Measurements from ENCODE around the gene SPATA20.

SPATA20 gene

GRCh38 chr17:50563092-50563511 lies 16.1 kb downstream of the SPATA20 start:
- in situ Hi-C loops (cut with HindIII; ENCODE audit: low pct_ligation_motif_present, low sequenced_read_pairs), result loop anchor here (25.0 kb wide), 1 partner anchor 124 kb away; no protein-coding TSS in a partner anchor

GRCh38 chr17:50564916-50565315 lies 17.9 kb downstream of the SPATA20 start:
- Histone ChIP-seq H3K4me3 (ENCODE audit: low read depth, low read length) (no peak overlapping the region), H3K36me3 (replicated peaks) (no peaks in the 10 kb centered on the region), H3K27me3 (replicated peaks) (peaks cover 44% of the 10 kb centered on the region), H3K27ac (no peak overlapping the region)
- DNase-seq, result peak; percentile 36
- TF ChIP-seq CTCF (IDR thresholded peaks at IDR 0.05; ENCODE audit: low read depth, low read length, missing control alignments), result no peak
- in situ Hi-C loops (cut with HindIII; ENCODE audit: low pct_ligation_motif_present, low sequenced_read_pairs), result loop anchor here (25.0 kb wide), 1 partner anchor 122 kb away; no protein-coding TSS in a partner anchor

More at GRCh38 chr17:50563092-50563511, 16.1 kb downstream of the SPATA20 start:
- H3K27me3 ChIP-seq (replicated peaks), result peaks cover 62% of the 10 kb centered on the region
- H3K4me3 ChIP-seq (ENCODE audit: low read depth, low read length), result no peak overlapping the region
- peak; percentile 18 for TF ChIP-seq CTCF (IDR thresholded peaks at IDR 0.05; ENCODE audit: low read depth, low read length, missing control alignments)
- no peak overlapping the region for H3K27ac ChIP-seq
- DNase-seq, result no peak
- H3K36me3 ChIP-seq (replicated peaks), result no peaks in the 10 kb centered on the region

- H3K36me3 ChIP-seq (replicated peaks), result no peaks in the 10 kb centered on the region
- H3K4me3 ChIP-seq (ENCODE audit: low read depth, low read length), result no peak overlapping the region
- no peak for DNase-seq
- in situ Hi-C loops (cut with HindIII; ENCODE audit: low pct_ligation_motif_present, low sequenced_read_pairs), result loop anchor here (25.0 kb wide), 1 partner anchor 122 kb away; no protein-coding TSS in a partner anchor
- H3K27me3 ChIP-seq (replicated peaks), result peaks cover 40% of the 10 kb centered on the region
- no peak overlapping the region for H3K27ac ChIP-seq
- TF ChIP-seq CTCF (IDR thresholded peaks at IDR 0.05; ENCODE audit: low read depth, low read length, missing control alignments), result no peak
These were observed 18.7 kb downstream of the SPATA20 start for GRCh38 chr17:50565402-50566350.

GRCh38 chr17:50566886-50567285 lies 19.9 kb downstream of the SPATA20 start:
- Histone ChIP-seq H3K4me3 (ENCODE audit: low read depth, low read length) (no peak overlapping the region), H3K27ac (no peak overlapping the region), H3K27me3 (replicated peaks) (peaks cover 34% of the 10 kb centered on the region), H3K36me3 (replicated peaks) (no peaks in the 10 kb centered on the region)
- TF ChIP-seq CTCF (IDR thresholded peaks at IDR 0.05; ENCODE audit: low read depth, low read length, missing control alignments), result no peak
- no peak for DNase-seq
- in situ Hi-C loops (cut with HindIII; ENCODE audit: low pct_ligation_motif_present, low sequenced_read_pairs), result loop anchor here (25.0 kb wide), 1 partner anchor 120 kb away; no protein-coding TSS in a partner anchor

GRCh38 chr17:50568659-50569058 lies 21.7 kb downstream of the SPATA20 start:
- Histone ChIP-seq H3K36me3 (replicated peaks) (no peaks in the 10 kb centered on the region), H3K4me3 (ENCODE audit: low read depth, low read length) (no peak overlapping the region), H3K27ac (no peak overlapping the region), H3K27me3 (replicated peaks) (peaks cover 18% of the 10 kb centered on the region)
- in situ Hi-C loops (cut with HindIII; ENCODE audit: low pct_ligation_motif_present, low sequenced_read_pairs), result loop anchor here (25.0 kb wide), 1 partner anchor 119 kb away; no protein-coding TSS in a partner anchor
- TF ChIP-seq CTCF (IDR thresholded peaks at IDR 0.05; ENCODE audit: low read depth, low read length, missing control alignments), result no peak
- no peak for DNase-seq

Measured in brain microvascular endothelial cell (primary cell).